IPS-NIHi7 (cell line): ENCODE data around the gene IRF9.
A peak's percentile ranks its signal among the peaks of the same experiment; 100 is the strongest.
"Not testable (repeated sequence)": the region's sequence is repeated elsewhere in the genome, so short reads cannot be mapped to it uniquely, and the experiment has no call there.

Experiments used
- DNase-seq: peaks from one replicate; pipeline ENCODE4 v3.0.0; 2012; ENCODE audit warnings: mixed read lengths; ENCODE audit errors: extremely low spot score

Gene IRF9

GRCh38 chr14:24194873-24195185 lies 33.8 kb downstream of the IRF9 start:
- no peak for DNase-seq

DNA sequence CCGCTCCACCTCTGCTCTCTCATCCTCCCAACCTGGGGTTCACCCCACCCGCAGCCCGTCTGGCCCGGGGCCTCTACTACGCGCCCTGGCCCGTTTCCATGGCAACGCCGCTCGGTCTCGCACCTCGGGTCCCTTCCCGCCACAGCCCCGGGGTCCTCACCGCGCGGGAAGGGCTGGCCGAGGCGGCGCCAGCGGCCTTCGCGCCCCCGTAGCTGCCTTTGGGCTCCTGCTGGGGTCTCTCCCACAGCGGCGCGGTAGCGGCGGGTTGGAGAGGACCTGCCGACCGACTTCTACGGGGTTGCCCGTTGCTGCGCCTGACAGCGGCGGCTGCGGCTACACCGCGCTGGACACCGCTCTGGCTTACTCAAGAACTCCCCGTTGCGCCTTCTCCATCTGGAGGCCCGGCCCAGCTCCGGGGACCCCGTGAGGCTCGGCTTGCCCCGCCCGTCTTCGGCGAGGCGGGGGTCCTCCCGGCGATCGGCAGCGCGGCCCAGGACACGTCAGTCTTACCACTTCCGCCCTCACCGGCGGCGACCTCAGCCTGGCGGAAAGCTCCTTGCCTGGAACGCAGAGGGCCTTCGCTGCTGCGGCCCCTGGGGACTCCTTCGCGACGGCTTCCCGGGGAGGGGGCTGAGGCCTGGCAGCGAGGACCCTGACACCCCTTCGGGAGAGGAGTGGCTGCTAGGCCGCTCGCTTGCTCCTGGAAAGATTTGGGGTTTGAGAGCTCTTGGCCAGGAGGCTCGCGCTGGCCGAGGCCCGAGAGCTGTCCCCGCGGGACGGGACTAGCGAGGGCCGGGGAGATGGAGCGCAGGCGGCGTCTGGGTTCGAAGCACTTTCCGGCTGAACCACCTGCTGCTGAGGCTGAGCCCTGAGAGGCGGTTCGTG lies 34.4 kb downstream of the IRF9 start, which contains the start of gene TM9SF1:
TM9SF1 (minus strand) TSS at position 256 of the 885 bp plus-strand sequence. CDS start 422 bp downstream, outside the sequence.
- DNase-seq = peak; percentile 95

DNA sequence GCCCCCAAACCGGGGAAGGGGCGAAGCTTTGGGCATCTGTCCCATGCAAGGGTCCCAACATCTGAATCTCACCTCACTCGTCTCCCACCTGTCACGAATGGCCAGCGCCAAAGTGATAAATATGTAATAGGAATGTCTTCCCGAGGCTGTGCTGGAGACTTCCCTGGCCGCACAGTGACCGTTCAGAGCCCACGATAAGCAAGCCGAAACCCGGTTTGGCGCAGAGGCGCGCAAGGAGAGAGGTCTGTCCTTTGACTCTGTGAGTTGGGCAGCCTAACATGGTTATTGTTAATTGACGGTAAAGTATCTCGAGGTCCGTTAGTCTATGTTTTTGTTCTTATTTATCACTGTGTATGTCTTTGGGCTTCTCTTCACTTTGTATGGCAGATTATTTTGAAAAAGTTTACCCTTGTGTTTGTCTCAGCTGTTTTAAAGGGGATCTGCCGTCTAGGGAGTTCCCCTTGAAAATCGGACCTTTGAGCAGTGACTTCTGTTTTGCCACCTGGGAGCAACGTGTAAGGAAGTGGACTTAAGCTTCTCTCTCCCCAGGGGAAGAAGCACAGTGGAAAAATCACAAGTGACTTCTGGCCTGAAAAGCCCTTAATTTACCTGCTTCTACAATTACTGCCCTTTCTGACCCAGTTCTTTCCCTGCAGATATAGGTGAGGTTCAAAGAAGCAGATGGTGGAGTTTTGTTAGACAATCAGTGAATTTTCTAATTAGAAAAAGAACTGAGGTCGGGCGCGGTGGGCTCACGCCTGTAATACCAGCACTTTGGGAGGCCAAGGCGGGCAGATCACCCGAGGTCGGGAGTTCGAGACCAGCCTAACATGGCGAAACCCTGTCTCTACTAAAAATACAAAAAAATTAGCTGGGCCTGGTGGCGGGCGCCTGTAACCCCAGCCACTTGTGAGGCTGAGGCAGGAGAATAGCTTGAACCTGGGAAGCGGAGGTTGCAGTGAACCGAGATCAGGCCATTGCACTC lies 35.3 kb downstream of the IRF9 start:
- peak; percentile 36 for DNase-seq

DNA sequence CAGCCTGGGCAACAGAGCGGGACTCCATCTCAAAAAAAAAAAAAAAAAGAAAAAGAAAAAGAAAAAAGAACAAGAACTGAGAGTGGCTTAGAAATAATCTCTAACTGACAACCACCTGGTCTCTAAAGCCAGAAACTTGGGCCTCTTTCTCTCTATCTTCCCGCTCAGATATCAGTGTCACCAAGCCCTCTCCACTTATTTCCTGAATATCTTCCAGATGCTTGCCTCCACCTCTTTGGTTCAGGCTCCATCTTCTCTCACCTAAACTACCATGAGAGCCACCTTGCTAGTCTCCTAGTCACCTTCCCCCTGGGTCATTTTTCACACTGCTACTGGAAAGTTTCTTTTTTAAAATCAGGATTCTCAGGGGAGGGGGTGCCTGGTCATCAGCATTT lies 36.0 kb downstream of the IRF9 start:
- no peak for DNase-seq

DNA sequence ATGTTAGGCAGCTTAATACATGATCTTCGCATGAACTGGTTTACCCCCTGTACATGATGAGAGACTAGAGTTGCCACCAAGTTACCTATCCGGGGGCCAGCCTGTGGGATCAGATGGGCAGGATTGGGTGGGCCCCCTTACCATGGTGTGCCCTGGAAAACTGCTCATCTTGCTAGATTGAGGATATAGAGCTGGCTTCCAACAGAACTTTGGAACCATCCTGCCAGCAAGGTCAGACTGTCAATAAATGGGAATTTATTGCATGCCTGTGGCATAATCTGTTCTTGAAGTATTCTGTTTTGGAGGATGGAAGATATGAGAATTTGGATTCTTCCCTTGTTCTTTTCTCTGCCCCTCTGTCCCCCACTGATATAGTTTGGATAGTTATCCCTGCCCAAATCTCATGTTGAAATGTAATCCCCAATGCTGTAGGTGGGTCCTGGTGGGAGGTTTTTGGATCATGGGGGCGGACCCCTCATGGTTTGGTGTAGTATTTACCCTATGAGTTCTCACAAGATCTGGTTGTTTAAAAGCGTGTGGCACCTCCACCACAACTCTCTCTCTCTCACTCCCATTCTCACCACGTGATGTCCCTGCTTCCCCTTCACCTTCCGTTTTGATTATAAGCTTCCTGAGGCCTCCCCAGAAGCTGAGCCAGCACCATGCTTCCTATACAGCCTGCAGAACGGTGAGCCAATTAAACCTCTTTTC lies 37.9 kb downstream of the IRF9 start:
- no peak for DNase-seq

DNA sequence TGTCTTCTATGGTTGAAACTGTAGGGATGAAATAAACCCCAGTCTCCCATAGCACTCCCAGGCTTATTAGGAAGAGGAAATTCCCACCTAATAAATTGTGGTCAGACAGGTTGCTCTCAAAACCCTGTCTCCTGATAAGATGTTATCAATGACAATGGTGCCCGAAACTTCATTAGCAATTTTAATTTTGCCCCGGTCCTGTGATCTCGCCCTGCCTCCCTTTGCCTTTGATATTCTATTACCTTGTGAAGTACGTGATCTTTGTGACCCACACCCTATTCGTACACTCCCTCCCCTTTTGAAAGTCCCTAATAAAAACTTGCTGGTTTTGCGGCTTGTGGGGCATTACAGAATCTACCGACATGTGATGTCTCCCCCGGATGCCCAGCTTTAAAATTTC lies 41.5 kb downstream of the IRF9 start:
- not testable (repeated sequence) for DNase-seq

DNA sequence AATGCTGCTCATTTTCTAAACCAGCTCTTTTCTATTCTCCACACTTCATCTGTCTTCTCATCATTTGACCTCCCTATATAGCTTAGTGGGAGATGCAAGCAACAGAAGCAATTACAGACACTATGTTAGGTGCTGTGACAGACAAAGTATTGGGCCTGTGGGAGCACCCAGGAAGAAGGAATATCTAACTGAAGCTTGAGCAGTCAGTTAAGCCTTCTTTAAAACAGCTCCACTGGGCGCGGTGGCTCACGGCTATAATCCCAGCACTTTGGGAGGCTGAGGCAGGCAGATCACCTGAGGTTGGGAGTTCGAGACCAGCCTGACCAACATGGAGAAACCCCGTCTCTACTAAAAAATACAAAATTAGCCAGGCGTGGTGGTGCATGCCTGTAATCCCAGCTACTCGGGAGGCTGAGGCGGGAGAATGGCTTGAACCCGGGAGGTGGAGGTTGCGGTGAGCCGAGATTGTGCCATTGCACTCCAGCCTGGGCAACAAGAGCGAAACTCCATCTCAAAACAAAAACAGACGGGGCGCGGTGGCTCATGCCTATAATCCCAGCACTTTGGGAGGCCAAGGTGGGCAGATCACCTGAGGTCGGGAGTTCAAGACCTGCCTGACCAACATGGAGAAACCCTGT lies 42.3 kb downstream of the IRF9 start:
- DNase-seq = not testable (repeated sequence)

DNA sequence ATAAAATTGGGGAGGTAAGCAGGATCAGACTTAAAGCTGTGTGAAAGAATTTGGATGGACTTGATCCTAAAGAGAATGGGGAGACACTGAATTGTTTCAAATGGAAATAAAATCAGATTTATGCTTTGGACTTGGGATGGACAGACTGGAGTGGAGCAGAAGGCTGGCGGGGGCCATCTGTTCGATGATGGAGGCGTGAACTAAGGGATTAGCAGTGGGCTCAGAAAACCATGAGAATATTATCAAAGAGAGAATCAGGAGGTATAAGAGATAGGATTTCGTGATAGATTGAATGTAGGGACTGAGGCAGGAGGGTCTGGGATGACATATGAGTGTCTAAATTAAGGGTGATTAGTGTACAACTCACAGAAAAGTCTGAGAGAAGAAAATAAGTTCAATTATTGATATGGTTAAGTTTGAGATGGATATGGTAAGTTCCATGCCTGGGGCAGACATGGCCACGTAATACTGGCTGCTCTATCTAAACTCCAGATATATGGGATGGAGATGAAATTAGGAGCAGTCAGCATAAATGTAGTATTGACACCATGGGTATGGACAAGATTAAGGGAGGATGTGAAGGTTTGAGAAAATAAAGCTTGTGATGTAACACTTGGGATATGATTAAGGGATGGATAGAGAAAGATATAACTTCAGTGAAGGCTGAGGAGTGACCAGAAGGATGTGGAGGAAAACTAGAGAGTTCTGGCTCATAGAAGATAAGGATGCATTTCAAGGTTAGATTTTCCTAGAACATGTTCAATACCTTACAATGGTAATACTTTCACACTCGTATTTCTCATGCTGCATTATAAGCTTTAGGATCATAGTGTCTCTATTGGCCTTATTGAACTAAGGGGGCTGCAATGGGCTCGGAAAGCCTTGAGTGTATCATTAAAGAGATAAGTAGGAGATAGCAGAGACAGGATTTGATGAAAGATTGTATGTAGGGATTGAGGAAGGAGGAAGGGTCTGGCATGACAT lies 43.4 kb downstream of the IRF9 start:
- DNase-seq = no peak

DNA sequence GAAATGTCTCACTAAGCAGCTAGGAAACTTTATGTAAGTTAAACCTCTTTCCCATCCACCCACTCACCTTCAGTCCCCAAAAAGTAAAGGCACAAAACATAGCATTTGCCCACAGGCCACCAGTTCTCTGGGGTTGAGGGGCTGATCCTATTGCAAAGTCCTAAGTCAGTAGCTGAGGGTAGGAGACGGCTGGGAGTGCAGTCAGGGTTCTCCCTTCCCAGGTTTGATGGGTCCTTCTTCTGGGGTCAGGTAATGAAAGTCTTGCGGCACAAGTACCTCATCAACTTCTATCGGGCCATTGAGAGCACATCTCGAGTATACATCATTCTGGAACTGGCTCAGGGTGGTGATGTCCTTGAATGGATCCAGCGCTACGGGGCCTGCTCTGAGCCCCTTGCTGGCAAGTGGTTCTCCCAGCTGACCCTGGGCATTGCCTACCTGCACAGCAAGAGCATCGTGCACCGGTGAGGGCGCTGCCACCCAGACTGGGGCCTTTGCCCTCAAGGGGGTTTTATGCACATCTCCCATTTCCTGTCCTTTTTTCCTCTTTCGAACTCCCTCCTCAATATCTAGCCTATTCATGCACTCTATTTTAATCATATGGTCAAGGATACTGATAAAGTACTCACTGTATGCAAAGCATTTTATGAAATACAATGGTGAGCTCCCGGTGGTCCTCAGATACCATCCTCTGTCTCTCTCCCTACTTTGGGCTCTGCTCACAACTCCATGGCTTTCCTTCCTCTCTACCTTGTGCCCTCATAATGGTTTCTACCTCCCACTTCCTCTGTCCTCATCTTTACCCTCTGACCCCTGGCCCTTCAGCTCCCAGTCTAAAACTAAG lies 45.4 kb downstream of the IRF9 start:
- no peak for DNase-seq

- DNase-seq = no peak
These were observed 46.1 kb downstream of the IRF9 start for GRCh38 chr14:24207104-24207551.

GRCh38 chr14:24207625-24208024 lies 46.6 kb downstream of the IRF9 start:
- no peak for DNase-seq

DNA sequence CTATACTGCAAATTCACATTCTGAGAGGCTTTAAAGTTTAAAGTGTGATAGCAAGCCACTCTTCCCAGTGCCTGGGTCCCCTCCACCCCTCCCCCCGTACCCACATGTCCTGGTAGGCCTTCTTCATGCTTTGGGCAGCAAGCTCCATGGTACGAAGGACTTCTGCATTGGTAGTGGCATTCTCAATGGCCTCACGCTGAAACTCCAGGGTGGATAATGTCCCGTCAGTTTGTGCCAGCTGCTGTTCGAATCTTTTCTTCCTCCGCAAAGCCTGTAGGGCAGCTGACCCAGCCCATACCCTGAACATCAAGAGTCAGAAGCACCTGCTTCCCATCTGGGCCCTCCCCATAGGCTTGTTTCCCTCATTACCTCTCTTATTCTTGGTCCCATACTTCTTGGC lies 50.2 kb downstream of the IRF9 start:
- DNase-seq = no peak

GRCh38 chr14:24212924-24213865 lies 52.1 kb downstream of the IRF9 start, which contains the start of gene CHMP4A:
CHMP4A (minus strand) TSS chr14:24213488; CDS start chr14:24213439, 49 bp downstream.
- DNase-seq = peak; percentile 98

DNA sequence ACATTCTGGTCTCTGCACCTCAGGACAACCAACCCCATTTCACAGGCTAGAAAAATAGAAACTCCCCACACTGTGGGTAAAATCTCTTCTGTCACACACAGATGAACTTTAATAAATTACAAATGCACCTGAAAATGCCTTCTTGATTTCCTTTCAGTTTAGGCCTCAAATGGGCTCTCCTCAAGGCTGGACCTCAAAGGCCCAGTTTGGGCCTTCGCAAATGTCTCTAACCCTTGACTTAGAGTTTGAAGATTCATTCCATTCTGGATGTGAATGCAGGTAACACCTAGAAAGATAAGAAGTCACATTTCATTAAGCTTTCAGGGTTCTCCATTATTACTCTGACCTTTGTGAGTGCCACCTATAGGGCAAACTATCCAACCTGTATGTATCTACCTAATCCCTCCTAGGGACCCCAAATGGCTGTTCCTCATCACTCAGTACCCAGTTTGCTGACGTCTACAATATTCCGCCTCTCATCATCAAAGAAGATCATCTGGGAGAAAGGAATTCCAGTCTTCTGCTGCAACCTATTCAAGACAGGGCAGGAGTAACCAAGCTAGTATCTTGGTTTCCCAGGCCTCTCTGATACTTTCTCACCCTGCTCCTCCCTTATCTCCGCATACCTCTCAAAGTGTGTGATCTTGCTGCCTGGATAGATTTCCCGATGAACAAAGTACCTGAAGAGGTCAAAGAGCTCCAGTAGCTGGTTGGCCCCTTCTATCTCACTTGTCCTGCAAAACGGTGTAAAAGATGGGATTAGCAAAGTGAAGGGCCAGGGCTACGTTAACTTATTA lies 53.0 kb downstream of the IRF9 start:
- no peak for DNase-seq

GRCh38 chr14:24215495-24216344 lies 54.7 kb downstream of the IRF9 start, which contains the start of gene MDP1:
MDP1 (minus strand) TSS chr14:24216066; CDS start chr14:24215955, 111 bp downstream.
- DNase-seq = peak; percentile 96
